Activated CD4-positive, alpha-beta T cell treated with anti-CD3 and anti-CD28 coated beads, Interleukin-10, Interleukin-2, amounts not matched to agents 100 ng/mL and 50 ng/mL, durations not matched to agents 16 hours and 8 hours (primary cell): ENCODE data around the gene WNT7B.

Experiments
- DNase-seq: peaks from one replicate; pipeline ENCODE4 v3.0.0-alpha.2; 2020

WNT7B gene

GRCh38 chr22:45884201-45885062, 92.5 kb downstream of the WNT7B start:
- no peak for DNase-seq

GRCh38 chr22:45883811-45884170, 93.2 kb downstream of the WNT7B start:
- no peak for DNase-seq

- no peak for DNase-seq
Observed at GRCh38 chr22:45882881-45883810, 93.8 kb downstream of the WNT7B start.

GRCh38 chr22:45881524-45881875, 95.5 kb downstream of the WNT7B start:
- DNase-seq, result no peak

- no peak for DNase-seq
Observed at GRCh38 chr22:45880716-45881523, 96.0 kb downstream of the WNT7B start.

GRCh38 chr22:45880091-45880715, 96.8 kb downstream of the WNT7B start:
- DNase-seq, result no peak

GRCh38 chr22:45879552-45879949, 97.4 kb downstream of the WNT7B start:
- DNase-seq, result no peak

- no peak for DNase-seq
Observed at GRCh38 chr22:45878901-45879551, 97.9 kb downstream of the WNT7B start.

GRCh38 chr22:45878051-45878781, 98.7 kb downstream of the WNT7B start:
- DNase-seq, result no peak

- no peak for DNase-seq
Observed at GRCh38 chr22:45877651-45878050, 99.3 kb downstream of the WNT7B start.

- no peak for DNase-seq
Observed at GRCh38 chr22:45877036-45877380, 100.0 kb downstream of the WNT7B start.

GRCh38 chr22:45876136-45877035, 100.6 kb downstream of the WNT7B start:
- DNase-seq, result no peak

- no peak for DNase-seq
Observed at GRCh38 chr22:45872659-45873263, 104.2 kb downstream of the WNT7B start.

GRCh38 chr22:45871721-45872120, 105.2 kb downstream of the WNT7B start:
- DNase-seq, result no peak
